ENCODE data around the gene ACAN.
"Not testable (repeated sequence)": the region's sequence is repeated elsewhere in the genome, so short reads cannot be mapped to it uniquely, and the experiment has no call there.

The ACAN gene

GRCh38 chr15:88904624-88905327 lies 101.5 kb downstream of the ACAN start:
- DNase-seq: peak; percentile 91

GRCh38 chr15:88905576-88905975 lies 102.3 kb downstream of the ACAN start:
- DNase-seq: no peak

GRCh38 chr15:88906130-88906529 lies 102.9 kb downstream of the ACAN start:
- no peak for DNase-seq

- DNase-seq: no peak
These were observed 103.3 kb downstream of the ACAN start for GRCh38 chr15:88906551-88906950.

- DNase-seq: no peak
These were observed 103.9 kb downstream of the ACAN start for GRCh38 chr15:88907111-88907510.

- DNase-seq: no peak
These were observed 104.9 kb downstream of the ACAN start for GRCh38 chr15:88908123-88908522.

- DNase-seq: no peak
These were observed 105.7 kb downstream of the ACAN start for GRCh38 chr15:88908697-88909621.

- no peak for DNase-seq
These were observed 107.0 kb downstream of the ACAN start for GRCh38 chr15:88909956-88910831.

GRCh38 chr15:88911766-88912118 lies 108.5 kb downstream of the ACAN start:
- DNase-seq: no peak

GRCh38 chr15:88912500-88912921 lies 109.3 kb downstream of the ACAN start:
- DNase-seq: no peak

GRCh38 chr15:88913017-88913849 lies 110.0 kb downstream of the ACAN start, which contains the start of gene MFGE8:
MFGE8 (minus strand) TSS chr15:88913379; CDS start chr15:88913319, 60 bp downstream.
- peak; percentile 71 for DNase-seq

GRCh38 chr15:88913850-88914169 lies 110.6 kb downstream of the ACAN start:
- DNase-seq: no peak

- DNase-seq: no peak
These were observed 112.1 kb downstream of the ACAN start for GRCh38 chr15:88915354-88915753.

- DNase-seq: no peak
These were observed 114.5 kb downstream of the ACAN start for GRCh38 chr15:88917760-88918159.

- DNase-seq: no peak
These were observed 115.5 kb downstream of the ACAN start for GRCh38 chr15:88918738-88919137.

- DNase-seq: no peak
These were observed 117.1 kb downstream of the ACAN start for GRCh38 chr15:88920186-88920891.

GRCh38 chr15:88920892-88921435 lies 117.7 kb downstream of the ACAN start:
- not testable (repeated sequence) for DNase-seq

All from stimulated activated CD4-positive, alpha-beta T cell treated with anti-CD3 and anti-CD28 coated beads, Interleukin-4, amount 100 ng/mL, for 1 hour (primary cell).